ENCODE results near the gene ANGPTL2. TPM values are rescaled to one million over a fixed set of nuclear protein-coding genes. Genes with fewer than 3 reads are reported as not detected.

The ANGPTL2 gene, protein sequence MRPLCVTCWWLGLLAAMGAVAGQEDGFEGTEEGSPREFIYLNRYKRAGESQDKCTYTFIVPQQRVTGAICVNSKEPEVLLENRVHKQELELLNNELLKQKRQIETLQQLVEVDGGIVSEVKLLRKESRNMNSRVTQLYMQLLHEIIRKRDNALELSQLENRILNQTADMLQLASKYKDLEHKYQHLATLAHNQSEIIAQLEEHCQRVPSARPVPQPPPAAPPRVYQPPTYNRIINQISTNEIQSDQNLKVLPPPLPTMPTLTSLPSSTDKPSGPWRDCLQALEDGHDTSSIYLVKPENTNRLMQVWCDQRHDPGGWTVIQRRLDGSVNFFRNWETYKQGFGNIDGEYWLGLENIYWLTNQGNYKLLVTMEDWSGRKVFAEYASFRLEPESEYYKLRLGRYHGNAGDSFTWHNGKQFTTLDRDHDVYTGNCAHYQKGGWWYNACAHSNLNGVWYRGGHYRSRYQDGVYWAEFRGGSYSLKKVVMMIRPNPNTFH
- total RNA-seq = 5.9 and 32.7 TPM in 2 replicates

DNA sequence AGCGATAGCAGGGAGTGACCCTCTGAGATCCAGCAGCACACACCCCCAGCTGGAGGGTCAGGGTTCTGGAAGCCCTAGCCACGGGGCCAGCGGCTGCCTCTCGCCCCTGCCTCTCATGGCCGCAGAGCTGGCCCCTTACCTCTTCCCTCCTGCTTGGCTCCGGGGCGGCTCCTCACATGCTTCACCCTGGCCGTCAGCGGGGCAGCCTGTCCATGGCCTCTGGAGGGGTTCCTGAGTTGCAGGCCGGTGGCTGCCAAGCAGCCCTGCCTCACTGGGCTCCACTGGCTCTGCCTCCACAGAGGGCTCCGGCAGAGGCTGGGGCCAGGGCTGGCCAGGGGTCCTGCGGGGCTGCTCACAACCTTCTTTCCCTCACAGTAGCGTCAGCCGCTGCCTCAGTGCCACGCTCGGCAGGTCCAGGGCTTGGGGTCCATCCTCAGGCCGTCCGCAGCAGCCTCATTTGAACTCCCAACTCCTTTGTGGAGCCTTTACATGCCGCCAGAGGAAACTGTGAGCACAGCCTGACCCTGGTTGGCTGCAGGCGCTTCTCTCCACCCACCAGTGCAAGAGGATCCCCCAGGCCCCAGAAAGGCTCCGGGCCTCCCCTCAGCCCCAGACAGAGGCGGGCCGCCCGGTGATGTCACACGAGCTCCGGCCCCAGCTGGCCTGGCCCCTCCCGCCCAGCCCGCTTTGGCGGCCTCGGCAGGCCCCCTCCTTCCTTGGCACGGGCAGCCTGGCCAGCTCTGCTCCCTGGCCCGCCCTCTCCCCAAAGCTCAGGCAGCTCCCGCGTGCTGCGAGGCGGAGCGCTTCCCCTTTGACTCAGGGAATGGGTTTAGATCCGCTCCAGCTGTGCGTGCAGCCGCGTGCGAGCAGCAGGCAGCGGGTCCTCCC is at the start of gene ANGPTL2:
Gene ANGPTL2 (minus strand): TSS at position 460 of the 888 bp plus-strand sequence. CDS start 13,904 bp downstream, outside the sequence.

Other genes starting within 250 kb of the ANGPTL2 start
- 1.2 and 3.1 TPM in 2 replicates for gene RALGPS1, start 207.9 kb downstream of the ANGPTL2 start, total RNA-seq
- 1.3 and 8.2 TPM in 2 replicates for gene GARNL3, start 142.1 kb upstream of the ANGPTL2 start, total RNA-seq